ENCODE results near the gene VPS26C. TPM values are rescaled to one million over a fixed set of nuclear protein-coding genes. Genes with fewer than 3 reads are reported as not detected.

The VPS26C gene
- total RNA-seq, 1 experiment from 2014 or later: 47.4 TPM

DNA sequence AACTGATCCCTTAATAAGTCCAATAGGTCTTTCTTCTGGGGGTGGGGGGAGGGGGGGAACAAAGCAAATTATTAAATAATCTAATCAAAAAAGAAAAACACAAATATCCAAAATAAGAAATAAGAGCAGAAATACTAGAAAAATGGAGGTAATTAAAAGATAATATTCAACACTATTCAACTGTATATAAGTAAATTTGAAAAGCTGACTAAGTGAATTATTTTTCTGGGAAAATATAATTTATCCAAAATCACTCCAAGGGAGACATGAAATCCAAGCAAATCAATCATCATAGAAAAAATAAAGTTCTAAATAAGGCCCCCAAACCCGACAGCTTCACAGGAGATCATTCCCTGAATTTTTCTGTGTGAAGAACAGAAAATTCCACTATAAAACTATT lies 18.8 kb downstream of the VPS26C start:
- no peaks in the 10 kb centered on the region for H3K4me1 ChIP-seq (ENCODE audit: control insufficient read depth, insufficient read depth, low read length)
- no peaks in the 10 kb centered on the region for H3K9me3 ChIP-seq (ENCODE audit: control insufficient read depth, insufficient read depth, low read depth, low read length)
- POLR2A ChIA-PET: no interaction called here
- in situ Hi-C loops (cut with HindIII; ENCODE audit: low pct_unique_long_range_greater_than_20kb, low sequenced_read_pairs): no loop called here
- DNase-seq (ENCODE audit: low read depth, low spot score) (no peak), ATAC-seq (no peak)
- intact Hi-C loops (cut with micrococcal nuclease; ENCODE audit: unreplicated experiment): no loop called here
- H3K36me3 ChIP-seq (ENCODE audit: control insufficient read depth, insufficient read depth, low read length): no peaks in the 10 kb centered on the region
- no TSS peak for BruUV-seq (replicated peaks)
- H3K27ac ChIP-seq (ENCODE audit: low read length): no peak overlapping the region
- no peaks in the 10 kb centered on the region for H3K27me3 ChIP-seq (ENCODE audit: control insufficient read depth, insufficient read depth, low read length)
- CTCF ChIA-PET: no interaction called here
- H3K4me3 ChIP-seq (ENCODE audit: low read depth in 2 of 2, low read length in 2 of 2): no peak overlapping the region
- TF ChIP-seq SIN3A (IDR thresholded peaks at IDR 0.05; ENCODE audit: borderline replicate concordance, insufficient read depth, low read depth, low read length) (no peak), POLR2AphosphoS5 (IDR thresholded peaks at IDR 0.05; ENCODE audit: low read depth, low read length) (no peak), TCF7L2 (IDR thresholded peaks at IDR 0.05; ENCODE audit: low read depth, low read length) (no peak)
- TF ChIP-seq, protein P1, sequence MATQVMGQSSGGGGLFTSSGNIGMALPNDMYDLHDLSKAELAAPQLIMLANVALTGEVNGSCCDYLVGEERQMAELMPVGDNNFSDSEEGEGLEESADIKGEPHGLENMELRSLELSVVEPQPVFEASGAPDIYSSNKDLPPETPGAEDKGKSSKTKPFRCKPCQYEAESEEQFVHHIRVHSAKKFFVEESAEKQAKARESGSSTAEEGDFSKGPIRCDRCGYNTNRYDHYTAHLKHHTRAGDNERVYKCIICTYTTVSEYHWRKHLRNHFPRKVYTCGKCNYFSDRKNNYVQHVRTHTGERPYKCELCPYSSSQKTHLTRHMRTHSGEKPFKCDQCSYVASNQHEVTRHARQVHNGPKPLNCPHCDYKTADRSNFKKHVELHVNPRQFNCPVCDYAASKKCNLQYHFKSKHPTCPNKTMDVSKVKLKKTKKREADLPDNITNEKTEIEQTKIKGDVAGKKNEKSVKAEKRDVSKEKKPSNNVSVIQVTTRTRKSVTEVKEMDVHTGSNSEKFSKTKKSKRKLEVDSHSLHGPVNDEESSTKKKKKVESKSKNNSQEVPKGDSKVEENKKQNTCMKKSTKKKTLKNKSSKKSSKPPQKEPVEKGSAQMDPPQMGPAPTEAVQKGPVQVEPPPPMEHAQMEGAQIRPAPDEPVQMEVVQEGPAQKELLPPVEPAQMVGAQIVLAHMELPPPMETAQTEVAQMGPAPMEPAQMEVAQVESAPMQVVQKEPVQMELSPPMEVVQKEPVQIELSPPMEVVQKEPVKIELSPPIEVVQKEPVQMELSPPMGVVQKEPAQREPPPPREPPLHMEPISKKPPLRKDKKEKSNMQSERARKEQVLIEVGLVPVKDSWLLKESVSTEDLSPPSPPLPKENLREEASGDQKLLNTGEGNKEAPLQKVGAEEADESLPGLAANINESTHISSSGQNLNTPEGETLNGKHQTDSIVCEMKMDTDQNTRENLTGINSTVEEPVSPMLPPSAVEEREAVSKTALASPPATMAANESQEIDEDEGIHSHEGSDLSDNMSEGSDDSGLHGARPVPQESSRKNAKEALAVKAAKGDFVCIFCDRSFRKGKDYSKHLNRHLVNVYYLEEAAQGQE (IDR thresholded peaks at IDR 0.05; ENCODE audit: insufficient read depth in 1 of 2, low read depth in 2 of 2, low read length in 1 of 2): no peak
- TF ChIP-seq, protein P2, sequence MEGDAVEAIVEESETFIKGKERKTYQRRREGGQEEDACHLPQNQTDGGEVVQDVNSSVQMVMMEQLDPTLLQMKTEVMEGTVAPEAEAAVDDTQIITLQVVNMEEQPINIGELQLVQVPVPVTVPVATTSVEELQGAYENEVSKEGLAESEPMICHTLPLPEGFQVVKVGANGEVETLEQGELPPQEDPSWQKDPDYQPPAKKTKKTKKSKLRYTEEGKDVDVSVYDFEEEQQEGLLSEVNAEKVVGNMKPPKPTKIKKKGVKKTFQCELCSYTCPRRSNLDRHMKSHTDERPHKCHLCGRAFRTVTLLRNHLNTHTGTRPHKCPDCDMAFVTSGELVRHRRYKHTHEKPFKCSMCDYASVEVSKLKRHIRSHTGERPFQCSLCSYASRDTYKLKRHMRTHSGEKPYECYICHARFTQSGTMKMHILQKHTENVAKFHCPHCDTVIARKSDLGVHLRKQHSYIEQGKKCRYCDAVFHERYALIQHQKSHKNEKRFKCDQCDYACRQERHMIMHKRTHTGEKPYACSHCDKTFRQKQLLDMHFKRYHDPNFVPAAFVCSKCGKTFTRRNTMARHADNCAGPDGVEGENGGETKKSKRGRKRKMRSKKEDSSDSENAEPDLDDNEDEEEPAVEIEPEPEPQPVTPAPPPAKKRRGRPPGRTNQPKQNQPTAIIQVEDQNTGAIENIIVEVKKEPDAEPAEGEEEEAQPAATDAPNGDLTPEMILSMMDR (IDR thresholded peaks at IDR 0.05): no peak

DNA sequence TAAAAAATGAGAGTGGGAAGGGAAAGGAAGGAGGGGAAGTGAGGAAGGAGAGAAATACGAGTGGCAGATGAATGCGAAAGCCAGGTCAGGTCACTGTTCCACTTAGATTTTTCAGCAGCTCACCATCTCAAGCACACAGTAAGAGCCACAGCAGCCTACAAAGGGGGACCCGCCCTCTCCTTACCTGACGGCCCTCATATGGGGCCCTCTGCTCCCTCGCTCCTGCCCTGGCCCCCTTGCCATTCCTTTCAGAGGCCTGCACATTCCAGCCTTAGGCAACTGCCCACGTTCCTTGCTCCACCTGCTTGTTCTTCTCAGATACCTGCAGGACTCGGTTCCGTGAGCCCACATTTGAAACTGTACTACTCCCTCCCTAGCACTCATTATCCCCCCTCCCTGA lies 22.0 kb downstream of the VPS26C start:
- H3K9me3 ChIP-seq (ENCODE audit: control insufficient read depth, insufficient read depth, low read depth, low read length): no peaks in the 10 kb centered on the region
- no TSS peak for BruUV-seq (replicated peaks)
- ChIA-PET POLR2A (no interaction called here), CTCF (no interaction called here)
- intact Hi-C loops (cut with micrococcal nuclease; ENCODE audit: unreplicated experiment) (no loop called here), in situ Hi-C loops (cut with HindIII; ENCODE audit: low pct_unique_long_range_greater_than_20kb, low sequenced_read_pairs) (no loop called here)
- H3K4me3 ChIP-seq (ENCODE audit: low read depth in 2 of 2, low read length in 2 of 2): no peak overlapping the region
- no peak overlapping the region for H3K27ac ChIP-seq (ENCODE audit: low read length)
- no peak for ATAC-seq
- DNase-seq (ENCODE audit: low read depth, low spot score): no peak
- no peaks in the 10 kb centered on the region for H3K36me3 ChIP-seq (ENCODE audit: control insufficient read depth, insufficient read depth, low read length)
- H3K27me3 ChIP-seq (ENCODE audit: control insufficient read depth, insufficient read depth, low read length): no peaks in the 10 kb centered on the region
- H3K4me1 ChIP-seq (ENCODE audit: control insufficient read depth, insufficient read depth, low read length): no peaks in the 10 kb centered on the region
- TF ChIP-seq TCF7L2 (IDR thresholded peaks at IDR 0.05; ENCODE audit: low read depth, low read length) (no peak), POLR2AphosphoS5 (IDR thresholded peaks at IDR 0.05; ENCODE audit: low read depth, low read length) (no peak), SIN3A (IDR thresholded peaks at IDR 0.05; ENCODE audit: borderline replicate concordance, insufficient read depth, low read depth, low read length) (no peak)
- TF ChIP-seq, protein P1 (IDR thresholded peaks at IDR 0.05; ENCODE audit: insufficient read depth in 1 of 2, low read depth in 2 of 2, low read length in 1 of 2): no peak
- TF ChIP-seq, protein P2 (IDR thresholded peaks at IDR 0.05): no peak

Data from Panc1 (cell line).